Type B pancreatic cell (in vitro differentiated cells): ENCODE data around the gene NOL4. TPM values are rescaled to one million over a fixed set of nuclear protein-coding genes. Genes with fewer than 3 reads are reported as not detected.

ENCODE experiments used
- DNase-seq: peaks from one replicate; pipeline ENCODE4 v3.0.0; 2021; ENCODE audit warnings: mixed read lengths; ENCODE audit not compliant: unreplicated experiment; ENCODE audit errors: extremely low spot score
- H3K27ac Mint-ChIP-seq: 2 replicates; pipeline ENCODE4 v1.8.0; 2021; ENCODE audit warnings: mild to moderate bottlenecking, mixed read lengths
- H3K27me3 Mint-ChIP-seq: 2 replicates; pipeline ENCODE4 v1.8.0; 2021; ENCODE audit warnings: mixed read lengths
- H3K36me3 Mint-ChIP-seq: 2 replicates; pipeline ENCODE4 v1.8.0; 2021; ENCODE audit warnings: mixed read lengths
- H3K4me1 Mint-ChIP-seq: one replicate; pipeline ENCODE4 v1.8.0; 2021; ENCODE audit warnings: mixed read lengths; ENCODE audit not compliant: unreplicated experiment
- H3K4me3 Mint-ChIP-seq: 2 replicates; pipeline ENCODE4 v1.8.0; 2021; ENCODE audit warnings: mild to moderate bottlenecking, mixed read lengths
- H3K9me3 Mint-ChIP-seq: 2 replicates; pipeline ENCODE4 v1.8.0; 2021; ENCODE audit warnings: mixed read lengths
- total RNA-seq: library from RNA; stranded (reverse); gene quantifications from 2 replicates; pipeline ENCODE4 v1.2.1, GENCODE V29; 2021; ENCODE audit warnings: low replicate concordance
- TF ChIP-seq, protein P1 (sequence below): fragments of 200-600 bp; sonication (generic); conservative IDR thresholded peaks from 2 replicates; pipeline ENCODE4 v1.5.0; 2021; ENCODE audit warnings: antibody characterized with exemption, mild to moderate bottlenecking

The NOL4 gene
- total RNA-seq, 1 donor from 2014 or later = 3.6 TPM

DNA sequence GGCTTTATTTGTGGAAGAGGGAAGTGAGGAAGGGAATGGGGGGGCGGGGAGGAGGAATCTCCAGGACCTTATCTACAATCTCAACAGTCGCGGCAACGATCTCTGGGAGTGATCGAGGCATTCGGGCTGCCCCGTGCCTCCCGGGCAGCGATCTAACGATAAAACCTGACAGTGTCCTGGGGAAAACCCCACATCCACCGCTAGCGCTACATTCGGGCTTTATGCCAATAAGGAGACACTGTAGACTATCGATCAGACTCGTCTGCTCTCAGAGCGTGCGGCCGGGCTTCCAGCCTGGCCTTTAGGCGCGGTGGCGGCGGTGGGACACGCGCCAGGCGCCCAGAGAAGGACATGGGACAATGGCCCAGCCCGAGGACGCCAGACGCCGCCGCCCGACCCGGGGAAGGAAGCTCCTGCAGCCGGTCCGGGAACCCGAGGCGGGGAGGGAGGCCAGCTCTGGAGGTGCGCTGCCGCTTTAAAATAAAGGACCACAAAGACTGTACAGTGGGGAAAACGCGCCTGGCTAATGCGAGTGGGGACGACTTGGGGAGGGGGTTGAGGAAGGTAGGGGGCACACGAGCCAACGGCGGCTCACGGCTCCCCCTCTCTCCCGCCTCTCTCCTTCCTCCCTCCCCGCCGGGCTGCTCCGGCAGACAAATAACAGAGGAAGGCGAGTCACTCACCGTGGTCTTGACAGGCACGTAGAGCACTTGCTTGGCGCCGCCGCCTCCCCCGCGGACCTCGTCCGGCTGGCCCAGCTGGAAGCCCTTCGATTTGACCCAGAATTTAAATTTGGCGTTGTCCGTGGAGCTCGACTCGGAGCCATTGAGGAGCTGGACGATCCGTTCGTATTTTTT is 2.2 kb downstream of the NOL4 start:
- Mint-ChIP-seq H3K36me3 (no peaks in the 10 kb centered on the region), H3K4me3 (peak overlapping the region; percentile 92), H3K27ac (peak overlapping the region; percentile 35), H3K27me3 (peaks cover 92% of the 10 kb centered on the region), H3K4me1 (peaks cover 17% of the 10 kb centered on the region), H3K9me3 (no peaks in the 10 kb centered on the region)
- TF ChIP-seq, protein P1, sequence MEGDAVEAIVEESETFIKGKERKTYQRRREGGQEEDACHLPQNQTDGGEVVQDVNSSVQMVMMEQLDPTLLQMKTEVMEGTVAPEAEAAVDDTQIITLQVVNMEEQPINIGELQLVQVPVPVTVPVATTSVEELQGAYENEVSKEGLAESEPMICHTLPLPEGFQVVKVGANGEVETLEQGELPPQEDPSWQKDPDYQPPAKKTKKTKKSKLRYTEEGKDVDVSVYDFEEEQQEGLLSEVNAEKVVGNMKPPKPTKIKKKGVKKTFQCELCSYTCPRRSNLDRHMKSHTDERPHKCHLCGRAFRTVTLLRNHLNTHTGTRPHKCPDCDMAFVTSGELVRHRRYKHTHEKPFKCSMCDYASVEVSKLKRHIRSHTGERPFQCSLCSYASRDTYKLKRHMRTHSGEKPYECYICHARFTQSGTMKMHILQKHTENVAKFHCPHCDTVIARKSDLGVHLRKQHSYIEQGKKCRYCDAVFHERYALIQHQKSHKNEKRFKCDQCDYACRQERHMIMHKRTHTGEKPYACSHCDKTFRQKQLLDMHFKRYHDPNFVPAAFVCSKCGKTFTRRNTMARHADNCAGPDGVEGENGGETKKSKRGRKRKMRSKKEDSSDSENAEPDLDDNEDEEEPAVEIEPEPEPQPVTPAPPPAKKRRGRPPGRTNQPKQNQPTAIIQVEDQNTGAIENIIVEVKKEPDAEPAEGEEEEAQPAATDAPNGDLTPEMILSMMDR = no peak
- DNase-seq = no peak

DNA sequence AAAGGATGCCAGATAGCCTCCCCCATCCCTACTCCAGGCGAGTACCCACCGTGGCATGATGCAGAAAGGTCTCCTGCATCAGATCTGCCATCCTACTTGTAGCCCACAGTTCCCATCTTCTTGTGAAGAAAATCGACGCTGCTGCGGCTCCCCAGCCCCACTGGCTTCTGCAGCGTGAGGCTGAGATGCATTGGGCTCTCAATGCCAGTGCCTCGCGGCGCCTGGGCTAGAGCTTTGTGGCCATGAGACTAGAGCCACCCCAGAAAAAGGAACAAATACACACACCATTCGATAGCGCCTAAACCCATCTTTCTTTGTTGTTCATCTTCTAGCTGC is 2.8 kb downstream of the NOL4 start:
- H3K4me3 Mint-ChIP-seq = peak overlapping the region; percentile 92
- H3K27me3 Mint-ChIP-seq = peaks cover 86% of the 10 kb centered on the region
- no peaks in the 10 kb centered on the region for H3K9me3 Mint-ChIP-seq
- no peak for DNase-seq
- no peaks in the 10 kb centered on the region for H3K36me3 Mint-ChIP-seq
- peak overlapping the region; percentile 35 for H3K27ac Mint-ChIP-seq
- H3K4me1 Mint-ChIP-seq = peaks cover 17% of the 10 kb centered on the region
- TF ChIP-seq, protein P1 = no peak

DNA sequence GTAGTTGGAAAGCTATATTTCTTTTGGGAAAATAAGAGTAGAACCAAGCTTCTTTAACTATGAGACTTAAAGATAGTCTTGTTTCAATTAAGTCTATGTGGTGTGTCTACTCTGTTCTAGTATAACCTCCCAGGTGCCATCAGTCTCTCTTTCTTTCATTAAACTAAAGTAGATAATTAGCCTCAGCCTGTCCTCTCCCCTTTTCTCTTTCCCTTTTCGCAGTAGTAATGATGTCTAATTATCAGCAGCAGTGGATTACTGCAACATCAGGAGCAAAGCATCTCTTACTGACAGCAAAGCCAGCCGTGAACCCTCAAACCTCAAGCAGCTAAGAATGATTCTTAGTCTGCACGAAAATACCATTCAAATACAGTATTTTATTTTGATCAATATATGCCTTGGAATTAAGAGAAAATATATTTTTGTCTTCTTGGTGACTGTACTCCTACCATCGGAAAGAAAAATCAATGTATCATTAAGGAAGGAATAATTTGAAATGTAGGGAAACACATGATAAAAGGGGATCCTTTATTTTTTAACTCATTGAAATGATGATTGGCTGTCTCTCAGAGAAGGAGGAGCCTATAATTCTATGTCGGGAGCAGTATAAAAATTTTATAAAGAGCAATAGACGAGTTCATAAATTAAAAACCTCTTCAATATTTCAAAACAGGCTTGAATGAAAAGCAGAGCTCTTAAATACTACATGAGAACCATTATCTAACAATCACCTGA is 4.5 kb downstream of the NOL4 start:
- peaks cover 71% of the 10 kb centered on the region for H3K27me3 Mint-ChIP-seq
- no peaks in the 10 kb centered on the region for H3K36me3 Mint-ChIP-seq
- DNase-seq = no peak
- H3K4me3 Mint-ChIP-seq = no peak overlapping the region
- no peak overlapping the region for H3K27ac Mint-ChIP-seq
- H3K9me3 Mint-ChIP-seq = no peaks in the 10 kb centered on the region
- TF ChIP-seq, protein P1 = no peak
- H3K4me1 Mint-ChIP-seq = peaks cover 17% of the 10 kb centered on the region

DNA sequence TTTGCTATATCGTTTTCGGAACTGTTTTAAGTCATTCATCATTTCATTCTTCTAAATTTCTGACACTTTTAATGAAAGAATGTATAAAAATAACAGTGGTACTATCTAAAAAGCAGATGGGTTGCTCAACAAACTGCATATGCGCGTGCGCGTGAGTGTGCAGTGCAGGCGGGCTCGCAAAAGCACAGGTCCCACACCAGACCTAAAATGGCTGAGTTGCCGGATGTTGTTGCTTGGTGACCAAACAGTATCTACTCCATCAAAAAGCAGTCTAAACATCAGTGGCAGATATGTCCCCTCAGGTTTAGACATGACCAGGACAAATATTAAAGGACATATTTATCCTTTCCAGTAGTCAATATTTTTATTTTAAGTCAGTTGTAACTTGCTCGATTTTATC is 5.1 kb downstream of the NOL4 start:
- Mint-ChIP-seq H3K4me1 (peaks cover 13% of the 10 kb centered on the region), H3K27ac (no peak overlapping the region), H3K27me3 (peaks cover 65% of the 10 kb centered on the region), H3K4me3 (no peak overlapping the region), H3K36me3 (no peaks in the 10 kb centered on the region), H3K9me3 (no peaks in the 10 kb centered on the region)
- TF ChIP-seq, protein P1 = no peak
- DNase-seq = no peak

DNA sequence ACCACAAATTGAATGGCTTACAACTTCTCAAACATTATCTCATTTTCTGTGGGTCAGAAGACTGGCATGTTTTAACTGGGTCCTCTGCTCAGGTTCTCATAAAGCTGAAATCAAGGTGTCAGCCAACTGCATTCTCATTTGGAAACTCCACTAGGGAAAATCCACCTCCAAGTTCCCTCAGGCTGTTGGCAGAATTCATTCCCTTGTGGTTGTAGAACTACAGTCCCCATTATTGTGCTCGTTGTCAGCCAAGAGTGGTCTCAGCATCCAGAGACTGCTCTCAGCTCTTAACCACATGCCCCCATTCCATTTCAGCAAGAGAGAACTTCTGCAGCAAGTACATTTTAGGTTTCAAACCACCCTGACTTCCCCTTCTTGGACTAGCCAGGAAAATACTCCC is 12.2 kb downstream of the NOL4 start:
- Mint-ChIP-seq H3K27ac (no peak overlapping the region), H3K4me1 (no peaks in the 10 kb centered on the region)
- TF ChIP-seq, protein P1 = no peak

More for the DNA sequence above, 12.2 kb downstream of the NOL4 start:
- DNase-seq = no peak
- Mint-ChIP-seq H3K27me3 (peaks cover 3% of the 10 kb centered on the region), H3K4me3 (no peak overlapping the region), H3K36me3 (no peaks in the 10 kb centered on the region), H3K9me3 (no peaks in the 10 kb centered on the region)
